ENCODE data around the gene KRT86.

DNA sequence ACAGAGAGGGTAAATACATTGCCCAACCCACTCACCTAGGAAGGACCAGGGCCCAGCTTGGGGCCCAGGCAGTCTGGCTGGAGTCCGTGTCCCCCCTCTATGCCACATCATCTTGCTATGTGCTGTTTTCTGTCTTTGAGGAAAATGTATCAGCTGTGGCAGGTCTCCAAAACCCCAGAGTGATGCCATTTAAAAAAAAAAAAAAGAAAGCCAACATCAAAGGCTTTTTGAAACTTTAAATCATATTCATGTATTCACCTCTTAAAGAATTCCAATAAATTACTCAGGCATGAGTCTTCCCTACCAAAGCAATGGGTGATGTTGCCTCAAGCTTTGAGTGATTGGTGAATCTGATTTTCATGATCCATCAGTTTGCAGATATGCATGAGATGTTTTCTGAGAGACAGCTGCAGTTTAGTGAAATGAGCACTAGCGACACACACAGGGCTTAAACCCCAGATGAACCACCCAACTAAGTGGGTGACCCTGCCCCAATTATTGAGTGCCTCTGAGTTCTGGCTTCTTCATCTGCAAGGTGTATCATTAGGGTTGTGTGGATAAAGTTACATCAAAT is 10.8 kb downstream of the KRT86 start:
- TF ChIP-seq, protein P1, sequence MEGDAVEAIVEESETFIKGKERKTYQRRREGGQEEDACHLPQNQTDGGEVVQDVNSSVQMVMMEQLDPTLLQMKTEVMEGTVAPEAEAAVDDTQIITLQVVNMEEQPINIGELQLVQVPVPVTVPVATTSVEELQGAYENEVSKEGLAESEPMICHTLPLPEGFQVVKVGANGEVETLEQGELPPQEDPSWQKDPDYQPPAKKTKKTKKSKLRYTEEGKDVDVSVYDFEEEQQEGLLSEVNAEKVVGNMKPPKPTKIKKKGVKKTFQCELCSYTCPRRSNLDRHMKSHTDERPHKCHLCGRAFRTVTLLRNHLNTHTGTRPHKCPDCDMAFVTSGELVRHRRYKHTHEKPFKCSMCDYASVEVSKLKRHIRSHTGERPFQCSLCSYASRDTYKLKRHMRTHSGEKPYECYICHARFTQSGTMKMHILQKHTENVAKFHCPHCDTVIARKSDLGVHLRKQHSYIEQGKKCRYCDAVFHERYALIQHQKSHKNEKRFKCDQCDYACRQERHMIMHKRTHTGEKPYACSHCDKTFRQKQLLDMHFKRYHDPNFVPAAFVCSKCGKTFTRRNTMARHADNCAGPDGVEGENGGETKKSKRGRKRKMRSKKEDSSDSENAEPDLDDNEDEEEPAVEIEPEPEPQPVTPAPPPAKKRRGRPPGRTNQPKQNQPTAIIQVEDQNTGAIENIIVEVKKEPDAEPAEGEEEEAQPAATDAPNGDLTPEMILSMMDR (IDR thresholded peaks at IDR 0.05; ENCODE audit: low read length) = no peak
- TF ChIP-seq EZH2 (optimal IDR thresholded peaks at IDR 0.05; ENCODE audit: low read depth, low read length) = no peak
- TF ChIP-seq EZH2phosphoT487 (IDR thresholded peaks at IDR 0.05; ENCODE audit: low read length) = no peak

All from MM.1S (cell line).